Keratinocyte (primary cell): Measurements from ENCODE around the gene RELL2. TPM values are rescaled to one million over a fixed set of nuclear protein-coding genes. Genes with fewer than 3 reads are reported as not detected.

Experiments
- DNase-seq: peaks from one replicate; pipeline ENCODE4 v3.0.0-alpha.2; 2011; ENCODE audit warnings: low read depth, missing footprints, low spot score
- FAIRE-seq: peaks from 2 replicates; lab custom pipeline; 2011; peaks lifted over from hg19 to GRCh38; lab: Jason Lieb, UNC
- H2AFZ ChIP-seq: 2 replicates; pipeline ENCODE4 v1.6.0; 2012; ENCODE audit warnings: low read length, control low read depth, inconsistent platforms; ENCODE audit not compliant: control insufficient read depth
- H3K27ac ChIP-seq: 2 replicates; pipeline ENCODE4 v1.5.1; 2011; ENCODE audit warnings: low read length; ENCODE audit not compliant: control insufficient read depth, insufficient read depth
- H3K27me3 ChIP-seq: 3 replicates; pipeline ENCODE4 v1.6.0; 2011; ENCODE audit warnings: low read length; ENCODE audit not compliant: control insufficient read depth, insufficient read depth; ENCODE audit errors: extremely low read depth
- H3K36me3 ChIP-seq, 2 experiments: 2 replicates in 1 of 2; 3 replicates in 1 of 2; pipeline ENCODE4 v1.5.1; 2011; ENCODE audit warnings: low read length in 2 of 2, mild to moderate bottlenecking in 1 of 2; ENCODE audit not compliant: control insufficient read depth in 2 of 2, insufficient read depth in 2 of 2; ENCODE audit errors: extremely low read depth in 1 of 2
- H3K4me1 ChIP-seq: 3 replicates; pipeline ENCODE4 v1.5.1; 2011; ENCODE audit warnings: low read length; ENCODE audit not compliant: control insufficient read depth, insufficient read depth; ENCODE audit errors: extremely low read depth
- H3K4me2 ChIP-seq: 3 replicates; pipeline ENCODE4 v1.6.0; 2011; ENCODE audit warnings: low read depth, low read length; ENCODE audit not compliant: control insufficient read depth, insufficient read depth; ENCODE audit errors: extremely low read depth
- H3K4me3 ChIP-seq, 3 experiments: fragments of 200-600 bp in 1 of 3; sonication (generic) in 1 of 3; 2 replicates in 2 of 3; 3 replicates in 1 of 3; pipeline ENCODE4 v1.5.1; 2011 to 2016; ENCODE audit warnings: low read length in 3 of 3, mild to moderate bottlenecking in 3 of 3, control low read depth in 2 of 3, inconsistent platforms in 1 of 3, low read depth in 1 of 3, mixed read lengths in 1 of 3, mixed run types in 1 of 3, moderate library complexity in 1 of 3; ENCODE audit not compliant: control insufficient read depth in 2 of 3, insufficient read depth in 2 of 3; ENCODE audit errors: extremely low read depth in 1 of 3
- H3K79me2 ChIP-seq: 2 replicates; pipeline ENCODE4 v1.6.0; 2012; ENCODE audit warnings: low read length; ENCODE audit not compliant: control insufficient read depth, insufficient read depth
- H3K9ac ChIP-seq: 3 replicates; pipeline ENCODE4 v1.6.0; 2011; ENCODE audit warnings: low read length; ENCODE audit not compliant: control insufficient read depth, insufficient read depth; ENCODE audit errors: extremely low read depth
- H3K9me1 ChIP-seq: 3 replicates; pipeline ENCODE4 v1.6.0; 2011; ENCODE audit warnings: low read length; ENCODE audit not compliant: control insufficient read depth, insufficient read depth; ENCODE audit errors: extremely low read depth
- H3K9me3 ChIP-seq: 2 replicates; pipeline ENCODE4 v1.5.1; 2012; ENCODE audit warnings: low read depth, low read length; ENCODE audit not compliant: control insufficient read depth
- H4K20me1 ChIP-seq: 3 replicates; pipeline ENCODE4 v1.6.0; 2011; ENCODE audit warnings: low read length; ENCODE audit not compliant: control insufficient read depth, insufficient read depth; ENCODE audit errors: extremely low read depth
- CTCF ChIP-seq, 3 experiments: IDR thresholded peaks in 1 of 3; conservative IDR thresholded peaks in 1 of 3; optimal IDR thresholded peaks in 1 of 3; 2 replicates in 2 of 3; 3 replicates in 1 of 3; pipeline versions ENCODE3 to v1.5.1; 2011; ENCODE audit warnings: low read length in 3 of 3, mild to moderate bottlenecking in 3 of 3, moderate library complexity in 2 of 3, control low read depth in 1 of 3, inconsistent platforms in 1 of 3; ENCODE audit not compliant: insufficient read depth in 2 of 3; ENCODE audit errors: extremely low read depth in 1 of 3
- EZH2 ChIP-seq: IDR thresholded peaks from one replicate; pipeline ENCODE4 v1.6.1; 2012; ENCODE audit warnings: inconsistent platforms, mild to moderate bottlenecking, low read length, moderate library complexity
- dilution Hi-C: fragments of 300-500 bp; cut with MboI; formaldehyde crosslinking; loops from one replicate; pipeline ENCODE4 v1.7.0; 2020; ENCODE audit warnings: low sequenced_read_pairs; ENCODE audit not compliant: extremely low pct_ligation_motif_present
- polyA plus RNA-seq, 5 experiments: library from polyadenylated mRNA; depleted of rRNA in 3 of 5; stranded (reverse) in 3 of 5; stranded (forward) in 1 of 5; unstranded in 1 of 5; fragments of >200 nt; gene quantifications; 1 replicate in 1 of 5; 2 replicates in 3 of 5; 3 replicates in 1 of 5; pipeline versions ENCODE4 v1.2.1 to v1.2.3, GENCODE V29; 2011 to 2012; ENCODE audit warnings: missing spikeins in 2 of 5, low read depth in 1 of 5, low replicate concordance in 1 of 5

Gene RELL2
- polyA plus RNA-seq, 1 donor (not counting 4 experiments of a cell fraction or from before 2014, with no cell fraction given): 8.9 TPM

GRCh38 chr5:141635646-141636045, 1.2 kb upstream of the RELL2 start:
- H4K20me1 ChIP-seq: peaks cover 4% of the 10 kb centered on the region
- H3K36me3 ChIP-seq: peaks cover 4 to 8% of the 10 kb centered on the region in 2 experiments
- FAIRE-seq: no peak
- TF ChIP-seq CTCF (optimal IDR thresholded peaks at IDR 0.05 in 1 of 3, IDR thresholded peaks at IDR 0.05 in 1 of 3, conservative IDR thresholded peaks at IDR 0.05 in 1 of 3; ENCODE audit: extremely low read depth in 1 of 3, insufficient read depth in 2 of 3, low read length in 3 of 3): no peak
- no peak for TF ChIP-seq EZH2
- peaks cover 14% of the 10 kb centered on the region for H3K4me1 ChIP-seq
- H3K9ac ChIP-seq: peak overlapping the region; percentile 93
- H3K9me3 ChIP-seq: no peaks in the 10 kb centered on the region
- DNase-seq: no peak
- dilution Hi-C loops: no loop called here
- H3K79me2 ChIP-seq: peaks cover 47% of the 10 kb centered on the region
- H3K27me3 ChIP-seq: no peaks in the 10 kb centered on the region
- peak overlapping the region; percentile 87 for H3K27ac ChIP-seq
- no peaks in the 10 kb centered on the region for H3K9me1 ChIP-seq
- H3K4me3 ChIP-seq: peak overlapping the region; percentile 84 to 97 (median 87)
- H2AFZ ChIP-seq: no peak overlapping the region
- H3K4me2 ChIP-seq: peak overlapping the region; percentile 100

- no peak for DNase-seq
- TF ChIP-seq EZH2 (no peak), CTCF (optimal IDR thresholded peaks at IDR 0.05 in 1 of 3, IDR thresholded peaks at IDR 0.05 in 1 of 3, conservative IDR thresholded peaks at IDR 0.05 in 1 of 3; ENCODE audit: extremely low read depth in 1 of 3, insufficient read depth in 2 of 3, low read length in 3 of 3) (no peak)
- H3K79me2 ChIP-seq: peaks cover 45% of the 10 kb centered on the region
- H3K36me3 ChIP-seq: peaks cover 4 to 9% of the 10 kb centered on the region in 2 experiments
- H3K4me3 ChIP-seq: peak overlapping the region; percentile 84 to 97 (median 87)
- peaks cover 4% of the 10 kb centered on the region for H4K20me1 ChIP-seq
- H3K9me1 ChIP-seq: no peaks in the 10 kb centered on the region
- peaks cover 14% of the 10 kb centered on the region for H3K4me1 ChIP-seq
- peak overlapping the region; percentile 100 for H3K4me2 ChIP-seq
- H2AFZ ChIP-seq: peak overlapping the region; percentile 98
- no peaks in the 10 kb centered on the region for H3K9me3 ChIP-seq
- no peak for FAIRE-seq
- H3K9ac ChIP-seq: peak overlapping the region; percentile 93
- H3K27me3 ChIP-seq: no peaks in the 10 kb centered on the region
- H3K27ac ChIP-seq: peak overlapping the region; percentile 87
- dilution Hi-C loops: no loop called here
These were observed 738 bp upstream of the RELL2 start for GRCh38 chr5:141636106-141636412.
